Measurements from ENCODE around the gene CRAMP1.
A peak's percentile ranks its signal among the peaks of the same experiment; 100 is the strongest.

Gene CRAMP1

GRCh38 chr16:1707193-1707790 lies 95.1 kb downstream of the CRAMP1 start:
- TF ChIP-seq CTCF (conservative IDR thresholded peaks at IDR 0.05; ENCODE audit: low read depth, low read length), result no peak
- DNase-seq (ENCODE audit: low read depth), result no peak
- H3K4me3 ChIP-seq (ENCODE audit: low read length), result peak overlapping the region; percentile 90

- no peak for TF ChIP-seq CTCF (conservative IDR thresholded peaks at IDR 0.05; ENCODE audit: low read depth, low read length)
- peak overlapping the region; percentile 90 for H3K4me3 ChIP-seq (ENCODE audit: low read length)
- DNase-seq (ENCODE audit: low read depth), result no peak
Observed at GRCh38 chr16:1708083-1708767, 96.1 kb downstream of the CRAMP1 start.

- no peak overlapping the region for H3K4me3 ChIP-seq (ENCODE audit: low read length)
- no peak for TF ChIP-seq CTCF (conservative IDR thresholded peaks at IDR 0.05; ENCODE audit: low read depth, low read length)
- no peak for DNase-seq (ENCODE audit: low read depth)
Observed at GRCh38 chr16:1708768-1709180, 96.6 kb downstream of the CRAMP1 start.

GRCh38 chr16:1709356-1709755 lies 97.2 kb downstream of the CRAMP1 start:
- no peak for TF ChIP-seq CTCF (conservative IDR thresholded peaks at IDR 0.05; ENCODE audit: low read depth, low read length)
- DNase-seq (ENCODE audit: low read depth), result no peak
- H3K4me3 ChIP-seq (ENCODE audit: low read length), result no peak overlapping the region

GRCh38 chr16:1710811-1711507 lies 98.8 kb downstream of the CRAMP1 start:
- TF ChIP-seq CTCF (conservative IDR thresholded peaks at IDR 0.05; ENCODE audit: low read depth, low read length), result no peak
- no peak for DNase-seq (ENCODE audit: low read depth)
- no peak overlapping the region for H3K4me3 ChIP-seq (ENCODE audit: low read length)

- DNase-seq (ENCODE audit: low read depth), result no peak
- no peak for TF ChIP-seq CTCF (conservative IDR thresholded peaks at IDR 0.05; ENCODE audit: low read depth, low read length)
- H3K4me3 ChIP-seq (ENCODE audit: low read length), result no peak overlapping the region
Observed at GRCh38 chr16:1712791-1713261, 100.7 kb downstream of the CRAMP1 start.

All from retinal pigment epithelial cell (primary cell).